ENCODE measurements around the gene COL28A1. TPM values are rescaled to one million over a fixed set of nuclear protein-coding genes. Genes with fewer than 3 reads are reported as not detected.

COL28A1 gene
- total RNA-seq, 1 donor, result under 0.01 TPM

DNA sequence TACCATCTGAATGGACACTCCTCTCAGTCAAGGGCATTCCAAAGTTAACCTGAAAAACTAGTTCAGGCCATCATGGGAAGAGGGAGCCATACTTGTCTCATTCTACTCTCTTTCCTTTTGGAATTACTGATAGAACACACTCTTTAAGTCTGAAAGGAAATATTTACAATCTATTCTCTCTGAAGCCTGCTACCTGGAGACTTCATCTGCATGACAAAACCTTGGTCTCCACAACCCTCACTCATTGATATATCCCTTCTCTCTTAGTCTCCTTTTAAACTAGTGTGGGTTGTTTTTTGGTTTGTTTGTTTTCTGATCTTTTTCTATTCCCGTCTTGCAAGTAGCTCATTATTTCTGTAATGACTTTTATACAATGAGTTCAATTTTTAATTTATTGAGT lies 183.8 kb downstream of the COL28A1 start:
- DNase-seq (ENCODE audit: low read depth), result no peak
- TF ChIP-seq, protein P1, sequence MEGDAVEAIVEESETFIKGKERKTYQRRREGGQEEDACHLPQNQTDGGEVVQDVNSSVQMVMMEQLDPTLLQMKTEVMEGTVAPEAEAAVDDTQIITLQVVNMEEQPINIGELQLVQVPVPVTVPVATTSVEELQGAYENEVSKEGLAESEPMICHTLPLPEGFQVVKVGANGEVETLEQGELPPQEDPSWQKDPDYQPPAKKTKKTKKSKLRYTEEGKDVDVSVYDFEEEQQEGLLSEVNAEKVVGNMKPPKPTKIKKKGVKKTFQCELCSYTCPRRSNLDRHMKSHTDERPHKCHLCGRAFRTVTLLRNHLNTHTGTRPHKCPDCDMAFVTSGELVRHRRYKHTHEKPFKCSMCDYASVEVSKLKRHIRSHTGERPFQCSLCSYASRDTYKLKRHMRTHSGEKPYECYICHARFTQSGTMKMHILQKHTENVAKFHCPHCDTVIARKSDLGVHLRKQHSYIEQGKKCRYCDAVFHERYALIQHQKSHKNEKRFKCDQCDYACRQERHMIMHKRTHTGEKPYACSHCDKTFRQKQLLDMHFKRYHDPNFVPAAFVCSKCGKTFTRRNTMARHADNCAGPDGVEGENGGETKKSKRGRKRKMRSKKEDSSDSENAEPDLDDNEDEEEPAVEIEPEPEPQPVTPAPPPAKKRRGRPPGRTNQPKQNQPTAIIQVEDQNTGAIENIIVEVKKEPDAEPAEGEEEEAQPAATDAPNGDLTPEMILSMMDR (IDR thresholded peaks at IDR 0.05; ENCODE audit: insufficient read depth, low read depth, low read length), result no peak
- H3K4me3 ChIP-seq (ENCODE audit: low read depth, low read length), result no peak overlapping the region

DNA sequence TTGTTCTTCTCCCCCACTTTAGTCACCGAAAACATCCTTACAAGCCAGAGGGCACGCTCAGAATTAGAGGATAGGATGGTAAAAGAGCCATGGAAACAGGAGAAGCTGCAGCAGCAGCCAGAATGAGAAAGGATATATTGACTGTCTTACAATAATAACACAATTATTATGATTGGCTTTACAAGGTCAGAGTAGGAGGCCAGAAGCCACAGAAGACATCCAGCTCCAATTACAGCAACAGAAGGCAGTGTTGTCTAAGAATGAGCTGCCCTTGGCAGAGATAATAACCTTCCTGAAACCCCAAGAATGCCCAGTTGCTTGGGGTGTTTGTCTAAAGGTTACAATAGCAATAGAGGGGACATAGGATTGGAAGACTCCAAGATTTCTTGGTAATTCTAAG lies 184.5 kb downstream of the COL28A1 start:
- no peak for DNase-seq (ENCODE audit: low read depth)
- H3K4me3 ChIP-seq (ENCODE audit: low read depth, low read length), result no peak overlapping the region
- TF ChIP-seq, protein P1 (IDR thresholded peaks at IDR 0.05; ENCODE audit: insufficient read depth, low read depth, low read length), result no peak

DNA sequence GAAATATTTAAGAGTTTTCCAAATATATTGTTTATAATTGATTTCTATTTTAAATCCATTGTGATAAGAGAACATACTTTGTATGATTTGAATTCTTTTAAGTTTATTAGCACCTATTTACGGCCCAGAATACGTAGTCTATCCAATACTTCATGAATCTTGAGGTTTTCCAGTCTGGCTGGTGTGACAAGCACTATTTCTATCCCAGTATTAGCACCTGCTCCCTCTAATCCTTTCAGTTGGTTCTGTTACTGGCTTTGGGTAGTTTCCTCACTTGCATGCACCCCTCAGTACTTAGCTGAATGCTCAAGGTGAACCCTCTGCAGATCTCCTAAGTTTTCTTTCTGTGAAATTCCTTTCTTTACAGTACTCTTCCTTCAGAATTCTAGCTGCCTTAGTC lies 186.5 kb downstream of the COL28A1 start:
- TF ChIP-seq, protein P1 (IDR thresholded peaks at IDR 0.05; ENCODE audit: insufficient read depth, low read depth, low read length), result no peak
- no peak overlapping the region for H3K4me3 ChIP-seq (ENCODE audit: low read depth, low read length)

DNA sequence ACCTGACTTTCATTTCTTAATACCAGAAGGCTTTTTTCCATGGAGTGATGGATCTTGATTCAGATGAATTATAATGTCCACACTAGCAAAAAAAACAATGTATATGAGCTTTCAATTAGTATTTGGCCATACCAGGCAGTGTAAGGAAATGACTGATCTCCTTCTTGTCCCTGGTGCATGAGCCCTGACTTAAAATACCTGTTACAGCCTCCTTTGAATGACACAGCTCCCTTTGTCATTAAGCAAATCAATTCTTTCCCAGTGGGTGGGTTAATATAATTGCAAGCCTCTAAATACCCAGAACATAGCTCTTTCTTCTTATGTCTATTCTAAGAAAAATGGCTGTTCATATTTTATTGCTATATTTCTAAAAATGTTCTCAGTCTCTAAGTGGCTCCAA lies 188.6 kb downstream of the COL28A1 start:
- no peak overlapping the region for H3K4me3 ChIP-seq (ENCODE audit: low read depth, low read length)
- TF ChIP-seq, protein P1 (IDR thresholded peaks at IDR 0.05; ENCODE audit: insufficient read depth, low read depth, low read length), result no peak

More for the DNA sequence above, 186.5 kb downstream of the COL28A1 start:
- DNase-seq (ENCODE audit: low read depth), result no peak

DNA sequence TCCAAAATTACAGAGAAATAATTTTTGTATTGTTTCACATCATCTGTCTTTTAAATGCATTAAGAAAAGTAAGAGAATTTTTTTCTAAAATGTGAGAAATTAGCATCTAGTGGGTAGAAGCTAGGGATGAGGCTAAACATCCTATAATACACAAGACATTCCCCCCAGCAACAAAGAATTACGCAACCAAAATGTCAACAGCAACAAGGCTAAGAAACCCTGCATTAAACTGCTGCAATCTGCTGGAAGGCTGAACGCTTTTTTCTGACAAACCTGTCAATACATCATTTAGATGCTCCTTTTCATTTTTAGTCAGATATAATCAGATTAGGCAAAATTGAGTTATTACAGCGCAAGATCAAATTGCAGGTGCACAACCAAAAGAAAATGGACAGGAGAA lies 191.1 kb downstream of the COL28A1 start:
- H3K4me3 ChIP-seq (ENCODE audit: low read depth, low read length), result no peak overlapping the region
- DNase-seq (ENCODE audit: low read depth), result no peak
- TF ChIP-seq, protein P1 (IDR thresholded peaks at IDR 0.05; ENCODE audit: insufficient read depth, low read depth, low read length), result no peak

More for the DNA sequence above, 188.6 kb downstream of the COL28A1 start:
- no peak for DNase-seq (ENCODE audit: low read depth)

DNA sequence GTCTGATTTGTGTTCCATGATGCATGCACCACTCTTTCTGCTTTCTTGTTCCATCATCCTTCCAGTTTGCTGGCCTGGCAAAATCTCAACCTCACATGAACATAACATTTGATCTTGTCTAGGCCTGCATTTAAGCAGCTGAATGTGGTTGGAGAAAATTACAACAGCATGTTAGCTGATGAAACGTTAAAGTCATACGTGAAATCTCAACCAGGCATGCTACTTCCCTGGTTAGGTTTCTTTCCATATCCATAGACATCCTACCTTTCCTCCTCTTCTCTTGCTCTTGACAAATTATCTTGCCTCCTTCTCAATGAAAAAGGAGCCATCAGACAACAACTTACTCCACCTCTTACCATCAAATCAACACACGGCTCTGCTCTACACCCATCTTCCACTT lies 199.8 kb downstream of the COL28A1 start:
- TF ChIP-seq, protein P1 (IDR thresholded peaks at IDR 0.05; ENCODE audit: insufficient read depth, low read depth, low read length), result no peak
- DNase-seq (ENCODE audit: low read depth), result no peak
- H3K4me3 ChIP-seq (ENCODE audit: low read depth, low read length), result no peak overlapping the region

DNA sequence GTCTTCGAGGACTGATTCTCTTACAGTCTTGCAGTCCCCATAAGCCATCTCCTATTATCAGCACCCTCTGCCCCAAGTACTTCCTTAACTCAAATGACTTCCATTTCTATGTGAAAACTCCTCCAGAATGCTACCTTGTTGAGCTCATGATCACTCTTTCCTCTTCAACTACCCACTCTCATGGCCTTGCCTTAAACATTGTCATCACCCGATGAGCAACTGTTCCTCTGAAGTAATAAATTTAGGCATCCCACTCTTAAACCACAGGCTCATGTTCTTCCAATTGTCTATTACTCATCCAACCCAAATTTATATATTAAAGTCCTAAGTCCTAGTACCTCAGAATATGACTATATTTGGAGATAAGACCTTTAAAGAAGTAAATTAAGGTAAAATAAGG lies 200.5 kb downstream of the COL28A1 start:
- TF ChIP-seq, protein P1 (IDR thresholded peaks at IDR 0.05; ENCODE audit: insufficient read depth, low read depth, low read length), result no peak
- H3K4me3 ChIP-seq (ENCODE audit: low read depth, low read length), result no peak overlapping the region
- no peak for DNase-seq (ENCODE audit: low read depth)

All from fibroblast of villous mesenchyme (primary cell).